Measurements from ENCODE around the gene CACNB4.

DNA sequence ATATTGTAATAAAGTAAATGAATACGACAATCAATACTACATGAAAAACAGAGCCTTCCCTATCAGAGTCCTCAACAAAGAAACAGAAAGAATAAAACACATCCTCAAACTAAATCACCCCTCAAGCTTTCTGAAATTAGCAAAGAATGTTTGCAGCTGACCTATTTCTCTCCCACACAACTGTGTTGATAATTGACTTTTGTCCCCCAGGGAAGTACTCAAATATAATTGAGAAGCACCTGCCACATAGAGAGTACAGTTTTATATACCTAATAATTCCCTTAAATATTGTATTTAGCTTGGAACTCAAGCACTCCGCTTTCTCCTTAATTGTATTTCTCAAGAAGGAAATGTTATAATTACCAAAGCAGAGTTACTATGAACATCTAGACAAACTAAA is 12.6 kb downstream of the CACNB4 start:
- TF ChIP-seq POLR2AphosphoS5 (IDR thresholded peaks at IDR 0.05; ENCODE audit: low read depth, low read length) (no peak), EZH2phosphoT487 (IDR thresholded peaks at IDR 0.05; ENCODE audit: borderline replicate concordance) (no peak), POLR2A (IDR thresholded peaks at IDR 0.05; ENCODE audit: borderline replicate concordance, extremely low read depth, insufficient read depth, insufficient read length) (no peak), EZH2 (IDR thresholded peaks at IDR 0.05) (no peak)
- TF ChIP-seq, protein P1, sequence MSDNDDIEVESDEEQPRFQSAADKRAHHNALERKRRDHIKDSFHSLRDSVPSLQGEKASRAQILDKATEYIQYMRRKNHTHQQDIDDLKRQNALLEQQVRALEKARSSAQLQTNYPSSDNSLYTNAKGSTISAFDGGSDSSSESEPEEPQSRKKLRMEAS (IDR thresholded peaks at IDR 0.05), result no peak
- TF ChIP-seq, protein P2, sequence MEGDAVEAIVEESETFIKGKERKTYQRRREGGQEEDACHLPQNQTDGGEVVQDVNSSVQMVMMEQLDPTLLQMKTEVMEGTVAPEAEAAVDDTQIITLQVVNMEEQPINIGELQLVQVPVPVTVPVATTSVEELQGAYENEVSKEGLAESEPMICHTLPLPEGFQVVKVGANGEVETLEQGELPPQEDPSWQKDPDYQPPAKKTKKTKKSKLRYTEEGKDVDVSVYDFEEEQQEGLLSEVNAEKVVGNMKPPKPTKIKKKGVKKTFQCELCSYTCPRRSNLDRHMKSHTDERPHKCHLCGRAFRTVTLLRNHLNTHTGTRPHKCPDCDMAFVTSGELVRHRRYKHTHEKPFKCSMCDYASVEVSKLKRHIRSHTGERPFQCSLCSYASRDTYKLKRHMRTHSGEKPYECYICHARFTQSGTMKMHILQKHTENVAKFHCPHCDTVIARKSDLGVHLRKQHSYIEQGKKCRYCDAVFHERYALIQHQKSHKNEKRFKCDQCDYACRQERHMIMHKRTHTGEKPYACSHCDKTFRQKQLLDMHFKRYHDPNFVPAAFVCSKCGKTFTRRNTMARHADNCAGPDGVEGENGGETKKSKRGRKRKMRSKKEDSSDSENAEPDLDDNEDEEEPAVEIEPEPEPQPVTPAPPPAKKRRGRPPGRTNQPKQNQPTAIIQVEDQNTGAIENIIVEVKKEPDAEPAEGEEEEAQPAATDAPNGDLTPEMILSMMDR (IDR thresholded peaks at IDR 0.05 in 2 of 3, conservative IDR thresholded peaks at IDR 0.05 in 1 of 3; ENCODE audit: borderline replicate concordance in 1 of 3, insufficient read depth in 1 of 3, low read depth in 2 of 3, low read length in 2 of 3), result no peak
- TF ChIP-seq, protein P3, sequence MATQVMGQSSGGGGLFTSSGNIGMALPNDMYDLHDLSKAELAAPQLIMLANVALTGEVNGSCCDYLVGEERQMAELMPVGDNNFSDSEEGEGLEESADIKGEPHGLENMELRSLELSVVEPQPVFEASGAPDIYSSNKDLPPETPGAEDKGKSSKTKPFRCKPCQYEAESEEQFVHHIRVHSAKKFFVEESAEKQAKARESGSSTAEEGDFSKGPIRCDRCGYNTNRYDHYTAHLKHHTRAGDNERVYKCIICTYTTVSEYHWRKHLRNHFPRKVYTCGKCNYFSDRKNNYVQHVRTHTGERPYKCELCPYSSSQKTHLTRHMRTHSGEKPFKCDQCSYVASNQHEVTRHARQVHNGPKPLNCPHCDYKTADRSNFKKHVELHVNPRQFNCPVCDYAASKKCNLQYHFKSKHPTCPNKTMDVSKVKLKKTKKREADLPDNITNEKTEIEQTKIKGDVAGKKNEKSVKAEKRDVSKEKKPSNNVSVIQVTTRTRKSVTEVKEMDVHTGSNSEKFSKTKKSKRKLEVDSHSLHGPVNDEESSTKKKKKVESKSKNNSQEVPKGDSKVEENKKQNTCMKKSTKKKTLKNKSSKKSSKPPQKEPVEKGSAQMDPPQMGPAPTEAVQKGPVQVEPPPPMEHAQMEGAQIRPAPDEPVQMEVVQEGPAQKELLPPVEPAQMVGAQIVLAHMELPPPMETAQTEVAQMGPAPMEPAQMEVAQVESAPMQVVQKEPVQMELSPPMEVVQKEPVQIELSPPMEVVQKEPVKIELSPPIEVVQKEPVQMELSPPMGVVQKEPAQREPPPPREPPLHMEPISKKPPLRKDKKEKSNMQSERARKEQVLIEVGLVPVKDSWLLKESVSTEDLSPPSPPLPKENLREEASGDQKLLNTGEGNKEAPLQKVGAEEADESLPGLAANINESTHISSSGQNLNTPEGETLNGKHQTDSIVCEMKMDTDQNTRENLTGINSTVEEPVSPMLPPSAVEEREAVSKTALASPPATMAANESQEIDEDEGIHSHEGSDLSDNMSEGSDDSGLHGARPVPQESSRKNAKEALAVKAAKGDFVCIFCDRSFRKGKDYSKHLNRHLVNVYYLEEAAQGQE (IDR thresholded peaks at IDR 0.05; ENCODE audit: low read depth), result no peak

Measured in HCT116 (cell line).